K562 (cell line): ENCODE data around the gene FBXO44. TPM values are rescaled to one million over a fixed set of nuclear protein-coding genes. Genes with fewer than 3 reads are reported as not detected.

Experiments
- ATAC-seq: fragments of 200-7000 bp; cut with Tn5 transposase; 3 replicates; pipeline ENCODE4 v1.9.1; 2020; ENCODE audit warnings: moderate library complexity
- BruUV-seq: library from RNA; stranded (reverse); fragments of 400-500 nt; replicated peaks from 2 replicates; lab custom pipeline; 2021; lab: Mats Ljungman, UMichigan
- CTCF ChIA-PET: fragments of 300-600 bp; formaldehyde crosslinking; extraction: SDS; loops from one replicate; lab custom pipeline; 2021; ENCODE audit warnings: low intra/inter-chr PET ratio; lab: Yijun Ruan, JAX
- POLR2A ChIA-PET: fragments of 300-600, 350-650 bp; sonication (Branson Sonifier 250); formaldehyde crosslinking; extraction: SDS; loops from one replicate; lab custom pipeline; 2021; ENCODE audit warnings: antibody characterized with exemption, inconsistent platforms; lab: Yijun Ruan, JAX
- DNase-seq, 4 experiments: peaks; one replicate each; pipeline versions ENCODE4 v3.0.0 to v3.0.0-alpha.2; 2011 to 2018; ENCODE audit warnings: low spot score in 3 of 4, mixed read lengths in 3 of 4; ENCODE audit errors: extremely low read depth in 1 of 4
- FAIRE-seq: peaks from 2 replicates; lab custom pipeline; 2011; peaks lifted over from hg19 to GRCh38; lab: Jason Lieb, UNC
- H2AFZ ChIP-seq: 2 replicates; pipeline ENCODE4 v1.6.0; 2011; ENCODE audit warnings: low read depth, low read length, control low read depth, inconsistent platforms
- H3K27ac ChIP-seq: fragments of 200-600 bp; 3 replicates; pipeline ENCODE4 v1.8.0; 2011; ENCODE audit warnings: low read depth, mild to moderate bottlenecking, control low read depth, inconsistent platforms, low read length, moderate library complexity, mixed read lengths; ENCODE audit errors: extremely low read depth
- H3K27me3 ChIP-seq, 2 experiments: fragments of 300-600 bp in 1 of 2; 2 replicates in 1 of 2; 3 replicates in 1 of 2; pipeline versions ENCODE4 v1.6.0 to v1.8.0; 2011; ENCODE audit warnings: inconsistent platforms in 2 of 2, low read length in 2 of 2, mild to moderate bottlenecking in 1 of 2, mixed read lengths in 1 of 2, moderate library complexity in 1 of 2; ENCODE audit not compliant: control insufficient read depth in 2 of 2, insufficient read depth in 2 of 2
- H3K36me3 ChIP-seq: fragments of 300-600 bp; 3 replicates; pipeline ENCODE4 v1.8.0; 2011; ENCODE audit warnings: mild to moderate bottlenecking, low read length, inconsistent platforms; ENCODE audit not compliant: control insufficient read depth, insufficient read depth
- H3K4me1 ChIP-seq, 2 experiments: fragments of 200-600 bp in 1 of 2; replicated peaks in 1 of 2; 2 replicates in 1 of 2; 3 replicates in 1 of 2; pipeline versions ENCODE4 v1.5.1 to v1.8.0; 2011; ENCODE audit warnings: inconsistent platforms in 2 of 2, low read length in 2 of 2, mild to moderate bottlenecking in 1 of 2, mixed read lengths in 1 of 2, moderate library complexity in 1 of 2; ENCODE audit not compliant: control insufficient read depth in 2 of 2, insufficient read depth in 2 of 2
- H3K4me2 ChIP-seq: 2 replicates; pipeline ENCODE4 v1.6.1; 2011; ENCODE audit warnings: low read length, control low read depth, inconsistent platforms, mixed read lengths; ENCODE audit not compliant: insufficient read depth
- H3K4me3 ChIP-seq: fragments of 200-600 bp; sonication (generic), shearing (Covaris generic); 2 replicates; pipeline ENCODE4 v1.5.1; 2016; ENCODE audit warnings: control low read depth, inconsistent platforms
- H3K79me2 ChIP-seq: fragments of 200-600 bp; 3 replicates; pipeline ENCODE4 v1.8.0; 2011; ENCODE audit warnings: low read length, inconsistent platforms; ENCODE audit not compliant: control insufficient read depth, insufficient read depth
- H3K9ac ChIP-seq, 2 experiments: 2 replicates each; pipeline versions ENCODE4 v1.6.0 to v1.6.1; 2011; ENCODE audit warnings: low read depth in 2 of 2, low read length in 2 of 2, control low read depth in 1 of 2, inconsistent platforms in 1 of 2, mild to moderate bottlenecking in 1 of 2, mixed read lengths in 1 of 2; ENCODE audit not compliant: insufficient read depth in 1 of 2
- H3K9me1 ChIP-seq: one replicate; pipeline ENCODE4 v1.6.0; 2011; ENCODE audit warnings: inconsistent platforms, mild to moderate bottlenecking, low read length, moderate library complexity; ENCODE audit not compliant: control insufficient read depth, insufficient read depth
- H3K9me3 ChIP-seq: replicated peaks from 2 replicates; pipeline ENCODE4 v1.5.1; 2011; ENCODE audit warnings: low read depth, low read length, inconsistent platforms; ENCODE audit not compliant: control insufficient read depth, insufficient read depth
- H4K20me1 ChIP-seq: replicated peaks from 2 replicates; pipeline ENCODE4 v1.6.1; 2011; ENCODE audit warnings: low read length, inconsistent platforms, mixed read lengths; ENCODE audit not compliant: control insufficient read depth, insufficient read depth
- BCOR ChIP-seq: fragments of 450-650 bp; IDR thresholded peaks from 2 replicates; pipeline ENCODE4 v1.6.1; 2016
- CBX3 ChIP-seq, 2 experiments: IDR thresholded peaks; 1 replicate in 1 of 2; 2 replicates in 1 of 2; pipeline ENCODE4 v1.6.1; 2012; ENCODE audit warnings: inconsistent platforms in 2 of 2, low read length in 2 of 2, borderline replicate concordance in 1 of 2, control low read depth in 1 of 2
- KDM1A ChIP-seq, 2 experiments: fragments of 450-650 bp; IDR thresholded peaks; 2 replicates each; pipeline ENCODE4 v1.6.1; 2016; ENCODE audit warnings: mild to moderate bottlenecking in 2 of 2
- NR2C1 ChIP-seq, 2 experiments: fragments of 450-650 bp; IDR thresholded peaks; 2 replicates each; pipeline ENCODE4 v1.6.1; 2017; ENCODE audit warnings: mild to moderate bottlenecking in 2 of 2, antibody characterized with exemption in 1 of 2, inconsistent platforms in 1 of 2, missing compliant biosample characterization in 1 of 2, missing genetic modification characterization in 1 of 2
- RFX1 ChIP-seq: fragments of 450-650 bp; IDR thresholded peaks from 2 replicates; pipeline ENCODE4 v1.6.1; 2016; ENCODE audit warnings: mild to moderate bottlenecking, moderate library complexity
- TBP ChIP-seq: optimal IDR thresholded peaks from 2 replicates; pipeline ENCODE3; 2011; ENCODE audit warnings: low read depth, low read length, improper control_type of control experiment
- WGBS: fragments of 100-300 bp; shearing (Covaris generic); methylation state at CpG from one replicate; pipeline ENCODE4 v1.1.6; 2016; ENCODE audit warnings: low coverage, mixed read lengths; ENCODE audit not compliant: insufficient coverage; ENCODE audit errors: missing lambda C conversion rate; 5-methylcytosine and 5-hydroxymethylcytosine counted together
- in situ Hi-C: fragments of 300-500 bp; cut with MboI; formaldehyde crosslinking; loops from 4 replicates; pipeline ENCODE4 v1.15.0; 2018; ENCODE audit warnings: inconsistent platforms, mixed read lengths
- intact Hi-C: fragments of 100-400 bp; cut with micrococcal nuclease; formaldehyde crosslinking; loops from 2 replicates; pipeline ENCODE4 v1.14.2; 2022
- polyA plus RNA-seq, 8 experiments: library from polyadenylated mRNA; depleted of rRNA in 4 of 8; stranded (reverse) in 5 of 8; unstranded in 3 of 8; fragments of >200 nt; fragmentation: Nextera tagmentation in 2 of 8; fragmentation: Illumina TruSeq in 1 of 8; extraction: Ambion mirVana in 2 of 8; extraction: Trizol in 1 of 8; gene quantifications; 2 replicates each; pipeline versions ENCODE4 v1.2.1 to v1.2.3, GENCODE V29; 2011 to 2014; ENCODE audit warnings: inconsistent platforms in 1 of 8, missing spikeins in 1 of 8
- total RNA-seq, 7 experiments: library from RNA; depleted of rRNA in 6 of 7; stranded (reverse); fragments of >200 nt in 6 of 7; fragmentation: Illumina TruSeq in 2 of 7; extraction: Trizol in 2 of 7; gene quantifications; 2 replicates each; pipeline versions ENCODE4 v1.2.1 to v1.2.3, GENCODE V29; 2011 to 2021; ENCODE audit warnings: low replicate concordance in 1 of 7

Gene FBXO44
- total and polyA plus RNA-seq, 9 of the 15 experiments (the other 6 are each of a cell fraction or from before 2014, with no cell fraction given): 0.69 to 20.9 (median 6.7) TPM

DNA sequence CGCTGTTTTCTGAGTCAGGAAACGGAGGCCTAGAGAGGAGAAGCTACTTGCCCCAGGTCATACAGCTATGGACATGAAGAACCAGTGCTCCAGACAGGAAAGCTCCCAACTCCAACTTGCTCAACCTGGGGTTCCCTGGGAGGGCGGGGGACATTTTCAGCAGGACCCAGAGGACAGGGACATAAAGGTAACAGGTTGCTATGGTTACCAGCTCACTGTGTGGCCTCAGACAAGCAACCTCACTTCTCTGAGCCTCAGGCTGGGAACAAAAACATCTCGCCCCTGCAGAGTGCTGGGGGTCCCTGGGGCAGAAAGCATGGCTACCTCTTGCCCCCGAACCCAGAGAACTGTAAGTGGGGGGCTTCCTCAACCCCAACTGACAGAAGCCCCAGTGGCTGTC is 16.6 kb upstream of the FBXO44 start:
- BruUV-seq: no TSS peak
- Histone ChIP-seq H3K36me3 (no peaks in the 10 kb centered on the region), H3K9me3 (no peaks in the 10 kb centered on the region), H3K4me2 (no peak overlapping the region), H3K27ac (no peak overlapping the region), H3K79me2 (no peaks in the 10 kb centered on the region), H3K4me3 (no peak overlapping the region), H3K9me1 (no peaks in the 10 kb centered on the region), H3K9ac (no peak overlapping the region), H3K4me1 (no peaks in the 10 kb centered on the region), H4K20me1 (peaks cover 9% of the 10 kb centered on the region), H2AFZ (no peak overlapping the region), H3K27me3 (peaks cover 15 to 64% of the 10 kb centered on the region in 2 experiments; a peak in 4 of 5 replicates)
- intact Hi-C loops: no loop called here
- ChIA-PET POLR2A (interaction anchor here (0.5 to 1.1 kb wide), 4 partner anchors 10 to 324 kb away, joined by 3 to 4 read pairs (median 3); no protein-coding TSS in a partner anchor), CTCF (no interaction called here)
- ATAC-seq: no peak
- WGBS: 0% methylated on average over 5 of the region's 5 CpGs
- in situ Hi-C loops: loop anchor here (5.0 kb wide), 2 partner anchors 396 to 606 kb away; no protein-coding TSS in a partner anchor
- DNase-seq: no peak
- FAIRE-seq: no peak
- TF ChIP-seq RFX1: peak; percentile 85
- TF ChIP-seq CBX3 (IDR thresholded peaks at IDR 0.05; ENCODE audit: borderline replicate concordance in 1 of 2, low read length in 2 of 2): no peak

DNA sequence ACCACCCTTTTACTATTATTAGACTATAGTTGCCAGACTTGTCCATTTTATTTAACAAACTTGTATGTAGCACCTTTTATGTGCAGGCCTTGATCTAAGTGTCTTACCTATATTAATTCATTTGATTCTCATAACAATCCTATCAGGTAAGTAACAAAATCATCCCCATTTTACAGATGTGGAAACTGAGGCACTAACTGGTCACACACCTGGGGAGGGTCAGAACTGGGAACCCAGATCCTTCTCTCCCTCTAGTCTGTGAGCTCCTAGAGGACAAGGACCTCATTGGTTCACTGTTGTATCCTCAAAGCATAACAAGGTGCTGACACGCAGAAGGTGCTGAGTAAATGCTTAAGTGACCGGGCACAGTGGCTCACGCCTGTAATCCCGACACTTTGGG is 15.3 kb upstream of the FBXO44 start:
- Histone ChIP-seq H3K9ac (no peak overlapping the region), H3K4me1 (no peaks in the 10 kb centered on the region), H3K4me3 (no peak overlapping the region), H2AFZ (no peak overlapping the region), H3K4me2 (no peak overlapping the region), H3K27ac (no peak overlapping the region), H4K20me1 (peaks cover 9% of the 10 kb centered on the region), H3K9me1 (no peaks in the 10 kb centered on the region), H3K79me2 (no peaks in the 10 kb centered on the region), H3K9me3 (no peaks in the 10 kb centered on the region), H3K36me3 (no peaks in the 10 kb centered on the region), H3K27me3 (peaks cover 15 to 57% of the 10 kb centered on the region in 2 experiments; a peak in 4 of 5 replicates)
- no TSS peak for BruUV-seq
- intact Hi-C loops (no loop called here), in situ Hi-C loops (loop anchor here (5.0 kb wide), 2 partner anchors 397 to 607 kb away; no protein-coding TSS in a partner anchor)
- 0% methylated on average over 4 of the region's 4 CpGs for WGBS
- no peak for FAIRE-seq
- no peak for DNase-seq
- POLR2A ChIA-PET: interaction anchor here (0.8 kb wide), 1 partner anchor 10 kb away, joined by 3 read pairs; no protein-coding TSS in a partner anchor
- CTCF ChIA-PET: no interaction called here
- no peak for ATAC-seq
- TF ChIP-seq NR2C1 (IDR thresholded peaks at IDR 0.05) (no peak), NR2C1 (tag; IDR thresholded peaks at IDR 0.05) (no peak), KDM1A (IDR thresholded peaks at IDR 0.05) (0 out of 4 replicates have a peak, but pooled peaks of 1 of the 2 experiments have one; percentile 10), TBP (no peak), BCOR (peak; percentile 56; the same call in 1 of the 2 replicates)
